SK-N-SH (cell line): ENCODE results near the gene HEG1. TPM values are rescaled to one million over a fixed set of nuclear protein-coding genes. Genes with fewer than 3 reads are reported as not detected.

Experiments
- CTCF ChIA-PET: fragments of 300-600, 350-600 bp; formaldehyde crosslinking; extraction: SDS; loops from one replicate; lab custom pipeline; 2021; lab: Yijun Ruan, JAX
- POLR2A ChIA-PET: fragments of 350-600 bp; sonication (Branson Sonifier 250); formaldehyde crosslinking; extraction: SDS; loops from one replicate; lab custom pipeline; 2020; ENCODE audit warnings: antibody characterized with exemption, inconsistent platforms; lab: Yijun Ruan, JAX
- DNase-seq: peaks from one replicate; pipeline ENCODE4 v3.0.0; 2012
- H2AFZ ChIP-seq: fragments of 200-600 bp; sonication (generic); 2 replicates; pipeline ENCODE4 v1.8.1; 2016; ENCODE audit warnings: antibody characterized with exemption, mild to moderate bottlenecking, low read depth
- H3F3A ChIP-seq: fragments of 200-600 bp; sonication (generic); replicated peaks from 2 replicates; pipeline ENCODE3; 2016; ENCODE audit warnings: antibody characterized with exemption, mild to moderate bottlenecking; ENCODE audit not compliant: insufficient read depth
- H3K27ac ChIP-seq, 2 experiments: fragments of 200-500 bp in 1 of 2; fragments of 200-600 bp in 1 of 2; sonication (Bioruptor generic) in 1 of 2; sonication (generic), shearing (Covaris generic) in 1 of 2; 2 replicates each; pipeline versions ENCODE4 v1.5.1 to v1.6.1; 2014 to 2016; ENCODE audit warnings: low read depth in 2 of 2, inconsistent platforms in 1 of 2, low read length in 1 of 2, mild to moderate bottlenecking in 1 of 2, mixed read lengths in 1 of 2
- H3K27me3 ChIP-seq: fragments of 200-600 bp; sonication (generic), shearing (Covaris generic); 2 replicates; pipeline ENCODE4 v1.6.1; 2016; ENCODE audit warnings: mixed run types; ENCODE audit not compliant: insufficient read depth
- H3K36me3 ChIP-seq, 2 experiments: fragments of 200-500 bp in 1 of 2; fragments of 200-600 bp in 1 of 2; sonication (Bioruptor generic) in 1 of 2; sonication (generic) in 1 of 2; replicated peaks in 1 of 2; 2 replicates each; pipeline versions ENCODE3 to v1.5.1; 2014 to 2016; ENCODE audit warnings: low read length in 1 of 2, mild to moderate bottlenecking in 1 of 2; ENCODE audit not compliant: insufficient read depth in 2 of 2, control insufficient read depth in 1 of 2
- H3K4me1 ChIP-seq, 2 experiments: fragments of 200-500 bp in 1 of 2; fragments of 200-600 bp in 1 of 2; sonication (Bioruptor generic) in 1 of 2; sonication (generic), shearing (Covaris generic) in 1 of 2; 2 replicates each; pipeline versions ENCODE4 v1.5.1 to v1.6.1; 2014 to 2016; ENCODE audit warnings: low read depth in 1 of 2, low read length in 1 of 2, mixed run types in 1 of 2; ENCODE audit not compliant: insufficient read depth in 2 of 2, control insufficient read depth in 1 of 2
- H3K4me2 ChIP-seq: fragments of 200-600 bp; sonication (generic), shearing (Covaris generic); 2 replicates; pipeline ENCODE4 v1.6.1; 2017; ENCODE audit warnings: mixed run types
- H3K4me3 ChIP-seq, 2 experiments: fragments of 200-500 bp in 1 of 2; fragments of 200-600 bp in 1 of 2; sonication (Bioruptor generic) in 1 of 2; sonication (generic), shearing (Covaris generic) in 1 of 2; 2 replicates each; pipeline versions ENCODE4 v1.5.1 to v1.8.1; 2014 to 2016; ENCODE audit warnings: low read depth in 2 of 2, inconsistent platforms in 1 of 2, low read length in 1 of 2, mild to moderate bottlenecking in 1 of 2, mixed read lengths in 1 of 2, moderate library complexity in 1 of 2
- H3K79me2 ChIP-seq: fragments of 200-600 bp; sonication (generic); 2 replicates; pipeline ENCODE4 v1.8.1; 2017; ENCODE audit warnings: mild to moderate bottlenecking; ENCODE audit not compliant: insufficient read depth
- H3K9ac ChIP-seq: fragments of 200-600 bp; sonication (generic); 2 replicates; pipeline ENCODE4 v1.6.1; 2017; ENCODE audit warnings: mixed run types
- H3K9me2 ChIP-seq: fragments of 200-600 bp; sonication (generic); 2 replicates; pipeline ENCODE4 v1.6.1; 2017; ENCODE audit warnings: mixed run types
- H3K9me3 ChIP-seq: fragments of 200-600 bp; sonication (generic); 2 replicates; pipeline ENCODE4 v1.6.1; 2017; ENCODE audit warnings: mixed run types, mild to moderate bottlenecking, moderate library complexity
- H4K20me1 ChIP-seq: fragments of 200-600 bp; sonication (generic); 2 replicates; pipeline ENCODE4 v1.6.1; 2017; ENCODE audit warnings: mild to moderate bottlenecking, mixed run types; ENCODE audit not compliant: insufficient read depth
- EZH2phosphoT487 ChIP-seq: fragments of 200-600 bp; sonication (generic); IDR thresholded peaks from 2 replicates; pipeline ENCODE4 v1.6.1; 2017; ENCODE audit warnings: low read depth, mixed run types, mild to moderate bottlenecking, antibody characterized with exemption, moderate library complexity, borderline replicate concordance
- FOSL2 ChIP-seq: IDR thresholded peaks from 2 replicates; pipeline ENCODE4 v1.4.0; 2012; ENCODE audit warnings: low read depth, mild to moderate bottlenecking, moderate library complexity, borderline replicate concordance
- GATA2 ChIP-seq: sonication (generic); formaldehyde crosslinking; IDR thresholded peaks from 2 replicates; pipeline ENCODE4 v1.5.0; 2020; ENCODE audit warnings: mild to moderate bottlenecking, missing genetic modification reagents
- IRF3 ChIP-seq: fragments of 150-350 bp; IDR thresholded peaks from 2 replicates; pipeline ENCODE4 v1.6.1; 2016; ENCODE audit warnings: mild to moderate bottlenecking, low read depth, low read length
- MEF2A ChIP-seq: IDR thresholded peaks from 2 replicates; pipeline ENCODE4 v1.4.0; 2012; ENCODE audit warnings: low read depth, borderline replicate concordance
- NRF1 ChIP-seq: IDR thresholded peaks from 2 replicates; pipeline ENCODE4 v1.6.1; 2012; ENCODE audit warnings: low read depth, mild to moderate bottlenecking, low read length
- RAD21 ChIP-seq: IDR thresholded peaks from 2 replicates; pipeline ENCODE4 v1.6.1; 2012; ENCODE audit warnings: mild to moderate bottlenecking, low read length
- RXRA ChIP-seq: IDR thresholded peaks from 2 replicates; pipeline ENCODE4 v1.4.0; 2012; ENCODE audit warnings: low read depth, mild to moderate bottlenecking, borderline replicate concordance
- SIN3A ChIP-seq: IDR thresholded peaks from 2 replicates; pipeline ENCODE4 v1.6.1; 2012; ENCODE audit warnings: low read depth, mild to moderate bottlenecking, low read length, moderate library complexity, borderline replicate concordance
- SMC3 ChIP-seq: IDR thresholded peaks from 2 replicates; pipeline ENCODE4 v1.6.1; 2012; ENCODE audit warnings: low read depth, low read length, improper control_type of control experiment
- TAF1 ChIP-seq: IDR thresholded peaks from 2 replicates; pipeline ENCODE4 v1.6.1; 2012; ENCODE audit warnings: low read depth, mild to moderate bottlenecking, low read length, moderate library complexity, borderline replicate concordance
- ZBTB33 ChIP-seq: IDR thresholded peaks from 2 replicates; pipeline ENCODE4 v1.4.0; 2012; ENCODE audit warnings: low read depth, borderline replicate concordance
- WGBS: methylation state at CpG from one replicate; pipeline ENCODE4 v1.1.6; 2017; ENCODE audit warnings: low lambda C conversion rate; 5-methylcytosine and 5-hydroxymethylcytosine counted together
- polyA plus RNA-seq, 3 experiments: library from polyadenylated mRNA; depleted of rRNA; stranded (reverse); fragments of >200 nt; gene quantifications; 2 replicates each; pipeline ENCODE4 v1.2.3, GENCODE V29; 2012

HEG1 gene
- polyA plus RNA-seq, 1 of the 3 experiments (the other 2 are of a cell fraction): 27.7 TPM

GRCh38 chr3:124935794-124936542 lies 119.8 kb downstream of the HEG1 start:
- Histone ChIP-seq H3K27me3 (no peaks in the 10 kb centered on the region), H3K4me3 (no peak overlapping the region), H3K36me3 (no peaks in the 10 kb centered on the region), H3K9me2 (no peaks in the 10 kb centered on the region), H4K20me1 (no peaks in the 10 kb centered on the region), H3K27ac (no peak overlapping the region), H3F3A (no peaks in the 10 kb centered on the region), H3K4me1 (peaks cover 0 to 4% of the 10 kb centered on the region in 2 experiments; a peak in 1 of 4 replicates), H3K79me2 (no peaks in the 10 kb centered on the region), H3K9me3 (no peaks in the 10 kb centered on the region), H2AFZ (no peak overlapping the region), H3K9ac (no peak overlapping the region), H3K4me2 (no peak overlapping the region)
- TF ChIP-seq IRF3 (no peak), EZH2phosphoT487 (no peak), TAF1 (no peak), SIN3A (no peak), RAD21 (no peak), MEF2A (no peak)
- ChIA-PET CTCF (interaction anchor here (0.6 to 3.9 kb wide), 5 partner anchors 16 to 626 kb away, joined by 3 to 17 read pairs (median 3); no protein-coding TSS in a partner anchor), POLR2A (no interaction called here)
- DNase-seq: no peak
- 67% methylated on average over 5 of the region's 5 CpGs for WGBS

- TF ChIP-seq SIN3A (no peak), IRF3 (no peak), TAF1 (no peak), ZBTB33 (no peak), RAD21 (no peak), RXRA (no peak), SMC3 (no peak), NRF1 (no peak), FOSL2 (no peak), MEF2A (no peak), GATA2 (no peak)
- no peak overlapping the region for H3K4me2 ChIP-seq
- no peaks in the 10 kb centered on the region for H3F3A ChIP-seq
- no peaks in the 10 kb centered on the region for H3K9me3 ChIP-seq
- H3K27me3 ChIP-seq: no peaks in the 10 kb centered on the region
- H3K9ac ChIP-seq: no peak overlapping the region
- CTCF ChIA-PET: interaction anchor here (0.6 to 3.9 kb wide), 3 partner anchors 60 to 627 kb away, joined by 3 to 17 read pairs (median 11); no protein-coding TSS in a partner anchor
- no peak overlapping the region for H3K4me3 ChIP-seq
- peaks cover 0 to 4% of the 10 kb centered on the region in 2 experiments; a peak in 1 of 4 replicates for H3K4me1 ChIP-seq
- no peaks in the 10 kb centered on the region for H4K20me1 ChIP-seq
- no peaks in the 10 kb centered on the region for H3K9me2 ChIP-seq
- no peak overlapping the region for H2AFZ ChIP-seq
- no peak overlapping the region for H3K27ac ChIP-seq
- no peaks in the 10 kb centered on the region for H3K36me3 ChIP-seq
- POLR2A ChIA-PET: no interaction called here
- no peak for DNase-seq
- H3K79me2 ChIP-seq: no peaks in the 10 kb centered on the region
These were observed 120.5 kb downstream of the HEG1 start for GRCh38 chr3:124935264-124935663.
